Measurements from ENCODE around the gene RFT1.

RFT1 gene

GRCh38 chr3:53149699-53150098 lies 19.5 kb upstream of the RFT1 start:
- no peak for DNase-seq

DNA sequence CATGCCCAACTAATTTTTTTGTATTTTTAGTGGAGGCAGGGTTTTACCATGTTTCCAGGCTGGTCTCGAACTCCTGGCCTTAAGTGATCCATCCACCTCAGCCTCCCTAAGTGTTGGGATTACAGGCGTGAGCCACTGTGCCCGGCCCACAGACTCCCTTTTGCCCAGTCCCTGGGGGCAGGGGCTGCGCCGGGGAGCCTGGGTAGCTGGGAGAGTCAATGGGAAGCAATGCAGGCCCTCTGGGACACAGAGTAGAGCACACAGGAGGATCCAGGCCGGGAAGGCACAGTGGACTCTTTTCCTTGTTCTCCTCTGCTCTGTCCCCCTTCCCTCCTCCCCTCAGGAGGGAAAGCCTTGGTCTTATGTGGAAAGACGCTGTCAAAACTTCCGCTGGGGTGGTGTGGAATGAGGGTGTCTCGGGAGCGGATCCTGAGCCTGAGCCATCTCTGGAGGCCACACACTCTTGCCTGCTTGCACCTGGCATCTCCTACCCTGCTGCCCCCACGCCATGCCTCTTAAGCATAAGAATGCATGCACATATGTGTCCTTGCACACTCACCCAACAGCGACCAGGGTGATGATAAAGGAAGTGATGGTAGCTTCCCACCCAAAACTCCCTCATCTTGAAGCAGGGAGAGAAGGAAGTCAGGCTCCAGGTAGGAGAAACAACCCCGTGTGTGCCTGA lies 18.9 kb upstream of the RFT1 start:
- no peak for DNase-seq

GRCh38 chr3:53147903-53148400 lies 17.7 kb upstream of the RFT1 start:
- no peak for DNase-seq

DNA sequence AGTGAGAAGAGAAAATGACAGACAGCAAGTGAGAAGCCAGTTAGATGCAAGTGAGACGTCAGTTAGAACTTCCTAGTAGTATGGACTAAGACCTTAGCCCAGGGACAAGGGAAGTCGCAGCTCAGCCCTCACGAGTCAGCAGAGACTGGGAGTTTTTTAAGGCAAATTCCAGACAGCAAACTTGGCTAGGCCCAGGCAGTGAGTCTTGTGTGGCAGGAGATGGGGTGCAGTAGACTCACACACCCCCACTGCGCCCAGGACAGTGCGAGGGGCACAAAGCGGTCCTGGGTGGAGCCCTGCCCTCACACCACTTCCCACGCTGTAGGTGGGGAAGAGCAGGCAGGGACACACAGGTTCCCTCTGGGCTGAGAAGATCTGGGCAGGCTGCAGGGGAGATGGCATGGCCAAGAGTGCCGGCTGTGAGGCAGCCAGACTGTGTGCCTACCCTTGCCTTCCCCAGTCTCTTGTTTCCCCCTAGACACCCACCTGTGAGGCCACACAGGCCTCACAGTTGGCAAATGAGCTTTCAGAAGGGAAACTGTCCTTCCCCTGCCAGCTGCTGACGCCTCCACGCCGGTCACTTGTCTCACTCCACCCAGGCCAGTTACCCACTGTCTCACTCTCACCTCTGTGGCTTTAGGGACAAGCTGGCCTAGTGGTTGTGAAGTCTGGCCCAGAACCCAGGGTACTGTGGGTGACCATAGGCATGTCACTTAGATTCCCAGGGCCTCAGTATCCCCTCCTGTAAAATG lies 17.1 kb upstream of the RFT1 start:
- DNase-seq, result no peak

- DNase-seq, result no peak
Measured at GRCh38 chr3:53146319-53146891, 16.2 kb upstream of the RFT1 start.

GRCh38 chr3:53145713-53146080 lies 15.5 kb upstream of the RFT1 start:
- DNase-seq, result no peak

GRCh38 chr3:53144862-53145712 lies 14.9 kb upstream of the RFT1 start:
- no peak for DNase-seq

- DNase-seq, result no peak
Measured at GRCh38 chr3:53144446-53144845, 14.2 kb upstream of the RFT1 start.

DNA sequence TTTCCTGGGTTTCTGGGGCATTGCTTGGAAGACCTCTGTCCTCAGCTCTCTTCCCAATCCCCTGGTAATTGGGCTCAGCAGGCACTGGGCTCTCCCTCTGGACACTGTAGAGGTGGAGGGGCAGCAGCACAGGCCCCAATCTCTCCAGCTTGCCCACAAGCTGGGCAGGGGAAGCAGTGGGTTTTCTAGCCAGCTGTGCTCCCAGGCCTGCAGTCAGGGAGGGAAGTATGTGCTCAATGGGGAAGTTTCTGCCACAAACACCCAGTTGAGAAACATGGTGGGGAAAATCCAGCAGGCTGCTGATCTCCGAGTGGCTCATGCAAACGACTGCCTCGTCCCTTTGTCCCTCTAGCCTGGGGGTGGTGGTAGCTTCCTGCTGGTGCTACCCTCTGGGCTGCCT lies 12.8 kb upstream of the RFT1 start:
- peak; percentile 19 for DNase-seq

- DNase-seq, result no peak
Measured at GRCh38 chr3:53140847-53141845, 10.9 kb upstream of the RFT1 start.

- no peak for DNase-seq
Measured at GRCh38 chr3:53139906-53140846, 9.9 kb upstream of the RFT1 start.

- DNase-seq, result no peak
Measured at GRCh38 chr3:53137835-53138446, 7.7 kb upstream of the RFT1 start.

- no peak for DNase-seq
Measured at GRCh38 chr3:53137221-53137620, 7.0 kb upstream of the RFT1 start.

DNA sequence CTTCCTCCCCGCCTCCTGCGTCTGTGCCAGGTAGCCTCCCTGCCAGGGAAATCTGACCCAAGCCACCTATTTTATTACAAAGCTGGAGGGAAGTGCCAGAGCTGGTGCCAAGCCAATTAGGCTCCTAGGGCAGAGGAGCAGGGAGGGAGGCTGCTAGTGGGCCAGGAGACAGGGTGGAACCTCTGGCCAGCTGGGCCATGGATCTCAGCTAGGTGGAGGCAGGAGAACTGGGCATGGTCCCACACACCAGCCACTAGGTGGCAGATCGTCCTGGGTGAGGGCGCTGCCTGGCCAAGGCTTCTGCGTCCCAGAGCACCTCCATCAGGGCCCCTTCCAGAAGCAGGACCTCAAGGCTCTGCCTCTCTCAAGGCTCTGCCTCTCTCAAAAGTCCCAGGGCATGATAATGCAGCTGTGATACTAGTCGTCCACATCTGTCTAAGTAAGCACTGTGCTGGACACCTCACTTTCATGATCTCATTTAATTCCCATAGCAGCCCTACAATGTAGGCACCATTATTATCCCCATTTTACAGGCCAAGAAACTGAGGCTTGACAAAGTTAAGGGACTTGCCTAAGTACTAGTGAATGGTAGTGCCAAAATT lies 4.5 kb upstream of the RFT1 start:
- DNase-seq, result peak; percentile 42

GRCh38 chr3:53132347-53132746 lies 2.1 kb upstream of the RFT1 start:
- DNase-seq, result no peak

DNA sequence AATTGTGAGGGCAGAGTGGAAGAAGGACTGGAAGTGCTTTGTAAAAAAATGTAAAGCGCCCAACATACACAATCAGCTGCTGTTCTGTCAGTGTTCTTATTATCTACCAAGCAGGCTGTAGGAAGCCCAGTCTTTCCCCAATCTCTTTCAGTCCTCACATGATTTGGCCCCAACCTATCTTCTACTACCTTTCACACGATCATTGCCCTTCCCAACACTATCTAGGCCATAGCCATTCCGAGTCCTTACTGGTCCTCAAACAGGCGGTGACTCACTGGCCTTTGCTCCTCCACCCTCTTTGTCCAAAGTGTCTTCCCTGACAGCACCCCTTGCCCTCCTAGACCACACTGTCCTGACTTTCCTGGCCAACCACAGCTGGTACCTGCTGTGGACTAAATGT lies 861 bp upstream of the RFT1 start:
- DNase-seq, result no peak

DNA sequence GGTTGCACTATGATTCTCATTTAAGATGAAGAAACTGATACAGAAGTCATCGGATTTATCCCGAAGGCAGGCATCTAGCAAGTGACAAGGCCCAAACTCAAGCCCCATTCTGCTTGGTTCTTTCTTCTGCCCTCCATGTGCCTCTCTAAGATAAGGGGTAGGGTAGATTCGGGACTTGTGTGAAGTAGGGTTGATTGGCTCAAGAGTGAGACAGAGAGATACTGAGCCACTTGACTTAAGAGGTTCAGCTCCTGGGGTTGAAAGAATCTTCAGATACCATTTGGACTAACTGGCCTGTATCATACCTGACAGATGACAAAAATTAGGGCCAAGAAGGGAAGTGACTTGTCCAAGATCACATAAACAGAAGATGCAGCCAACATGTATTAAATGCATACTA lies 891 bp downstream of the RFT1 start:
- DNase-seq, result no peak

DNA sequence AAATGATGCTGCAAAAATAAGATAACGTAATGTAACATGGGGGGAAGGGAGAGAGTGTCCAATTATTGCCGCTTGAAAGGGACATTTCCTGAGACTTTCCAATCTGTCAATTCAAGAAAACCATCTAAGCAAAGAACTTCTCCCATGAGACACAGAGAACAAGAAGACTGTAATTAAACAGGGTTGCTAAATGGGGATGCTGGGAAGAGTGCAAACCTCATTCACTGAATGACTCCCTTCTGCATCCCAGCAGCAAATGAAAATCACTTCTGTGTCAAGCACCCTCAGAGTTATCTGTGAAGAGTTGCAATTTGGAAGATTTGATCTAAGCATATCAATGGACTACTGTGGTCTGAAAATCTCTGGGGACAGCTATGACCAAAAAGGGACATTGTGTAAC lies 3.6 kb downstream of the RFT1 start:
- DNase-seq, result no peak

- DNase-seq, result no peak
Measured at GRCh38 chr3:53123953-53124352, 6.3 kb downstream of the RFT1 start.

- DNase-seq, result no peak
Measured at GRCh38 chr3:53123510-53123909, 6.7 kb downstream of the RFT1 start.
